Stimulated activated CD4-positive, alpha-beta T cell treated with anti-CD3 and anti-CD28 coated beads, Interleukin-12 subunit alpha, Interleukin-12 subunit beta, amount 100 ng/mL, for 24 hours (primary cell): ENCODE data around the gene ZCCHC14.
A peak's percentile ranks its signal among the peaks of the same experiment; 100 is the strongest.
"Not testable (repeated sequence)": the region's sequence is repeated elsewhere in the genome, so short reads cannot be mapped to it uniquely, and the experiment has no call there.

Experiments used
- DNase-seq, 2 experiments: peaks; one replicate each; pipeline ENCODE4 v3.0.0-alpha.2; 2020; ENCODE audit warnings: low read depth in 2 of 2

ZCCHC14 gene

GRCh38 chr16:87383505-87384161 lies 109.2 kb downstream of the ZCCHC14 start, which contains the start of gene FBXO31:
Gene FBXO31 (minus strand): TSS chr16:87383776. CDS start chr16:87383744, 32 bp downstream.
- peak; percentile 87 to 89 for DNase-seq

GRCh38 chr16:87382023-87382785 lies 110.6 kb downstream of the ZCCHC14 start:
- no peak for DNase-seq

DNA sequence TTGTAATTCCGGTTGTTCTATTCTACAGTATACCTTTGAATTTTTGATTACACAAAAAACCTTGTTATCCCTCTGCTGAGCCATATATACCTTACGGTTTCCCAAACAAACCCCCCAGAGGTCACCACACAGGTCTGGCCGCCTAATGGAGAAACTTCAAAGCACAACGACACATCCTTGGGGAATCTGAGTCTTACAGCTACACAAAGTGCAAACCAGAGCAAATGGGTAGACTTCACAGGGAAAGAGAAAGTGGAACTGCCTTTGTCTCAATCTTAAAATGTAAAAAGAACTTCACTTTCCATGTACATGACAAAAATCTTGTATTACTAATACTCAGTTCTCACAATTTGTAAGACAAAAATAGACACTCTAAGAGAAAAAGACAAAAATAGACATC lies 111.9 kb downstream of the ZCCHC14 start:
- DNase-seq: no peak

GRCh38 chr16:87380403-87380802 lies 112.4 kb downstream of the ZCCHC14 start:
- no peak for DNase-seq

GRCh38 chr16:87379312-87379752 lies 113.5 kb downstream of the ZCCHC14 start:
- DNase-seq: not testable (repeated sequence)

GRCh38 chr16:87376660-87377059 lies 116.2 kb downstream of the ZCCHC14 start:
- no peak for DNase-seq

DNA sequence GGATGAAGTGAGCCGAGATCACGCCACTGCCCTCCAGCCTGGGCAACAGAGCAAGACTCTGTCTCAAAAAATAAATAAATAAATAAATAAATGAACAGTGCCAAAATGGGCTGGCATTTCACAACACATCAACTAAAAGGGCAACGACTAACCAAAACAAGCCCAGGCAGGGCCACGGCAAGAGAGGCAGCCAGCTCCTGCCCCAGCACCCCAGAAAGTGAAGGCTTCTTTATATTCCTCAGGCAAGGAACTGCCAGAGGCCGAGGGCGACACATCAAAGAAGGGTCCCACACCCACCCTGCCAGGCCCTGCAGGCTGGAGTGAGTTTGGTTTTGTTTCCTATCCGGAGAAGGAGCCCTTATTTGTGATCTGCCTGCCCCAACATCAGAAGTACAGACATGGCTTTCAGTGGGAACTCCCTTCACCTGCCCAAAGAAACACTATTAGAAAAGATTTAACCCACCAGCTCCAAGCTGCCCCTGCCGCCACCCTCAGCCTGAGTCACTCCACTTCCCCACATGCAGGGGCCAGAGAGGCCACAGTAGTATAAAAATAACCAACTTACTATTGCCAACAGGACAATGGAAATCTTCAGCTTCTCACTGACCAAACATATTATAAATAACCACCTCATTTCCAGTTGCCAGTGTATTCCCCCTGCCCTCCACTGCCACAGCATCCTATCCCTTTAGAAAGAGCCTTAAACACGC lies 117.2 kb downstream of the ZCCHC14 start:
- no peak for DNase-seq

DNA sequence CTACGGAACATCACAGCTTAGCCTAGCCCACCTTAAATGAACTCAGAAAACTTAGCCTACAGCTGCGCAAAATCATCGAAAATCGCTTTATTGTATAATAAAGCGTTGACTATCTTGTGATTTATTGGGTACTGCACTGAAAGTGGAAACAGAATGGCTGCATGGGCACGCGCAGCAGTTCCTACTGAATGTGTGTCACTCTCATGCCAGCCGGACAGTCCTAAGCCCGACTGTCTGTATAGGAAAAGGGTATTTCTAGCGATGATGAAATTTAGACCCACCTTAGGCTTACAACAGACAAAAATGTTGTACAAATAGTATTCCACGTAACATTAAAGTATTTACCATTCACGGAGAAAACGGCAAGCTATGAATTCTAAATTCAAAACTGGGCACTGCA lies 118.5 kb downstream of the ZCCHC14 start:
- no peak for DNase-seq

GRCh38 chr16:87372305-87372704 lies 120.5 kb downstream of the ZCCHC14 start:
- no peak for DNase-seq

- no peak for DNase-seq
Observed at GRCh38 chr16:87371261-87371866, 121.5 kb downstream of the ZCCHC14 start.

DNA sequence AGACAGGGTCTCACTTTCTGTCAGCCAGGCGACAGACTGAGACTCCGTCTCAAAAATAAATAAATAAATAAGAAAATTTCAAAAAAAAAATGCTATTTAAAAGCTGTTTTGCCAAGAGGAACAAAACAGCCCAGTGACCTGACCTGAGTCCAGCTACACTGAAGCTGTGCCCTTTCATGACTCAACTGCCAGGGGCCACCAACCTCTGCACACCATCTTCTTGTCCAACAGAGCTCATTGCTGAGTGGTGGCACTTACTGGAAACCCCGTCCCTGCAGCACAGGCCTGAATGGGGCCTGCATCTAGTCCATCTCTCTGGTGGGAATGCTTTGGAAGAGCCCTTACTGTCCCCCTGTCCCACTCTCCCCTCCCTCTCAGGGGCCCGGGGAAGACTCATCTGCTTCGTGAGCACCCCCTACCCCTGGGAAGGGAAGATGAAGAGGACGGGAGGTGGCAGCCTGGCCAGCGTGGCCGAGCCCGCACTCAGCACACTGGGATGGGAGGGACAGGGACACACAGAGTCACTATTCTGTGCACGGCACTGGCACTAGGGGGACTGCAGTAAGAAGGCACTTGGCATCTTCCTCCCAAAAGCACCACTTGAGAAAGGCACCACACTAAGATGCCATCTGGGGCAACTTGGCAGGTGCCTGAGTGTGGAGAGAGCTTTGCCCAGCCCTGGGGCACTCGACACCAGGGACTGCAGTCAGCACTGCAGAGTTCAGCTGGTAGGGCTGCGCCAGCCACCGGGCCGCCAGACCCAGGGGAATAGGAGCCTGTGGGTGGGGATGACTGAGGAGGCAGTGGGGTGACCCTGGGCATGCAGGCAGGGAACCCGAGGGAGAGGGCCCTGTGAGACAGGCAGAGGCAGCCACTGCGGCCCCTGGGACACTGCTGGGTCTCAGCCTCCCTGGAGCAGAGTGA lies 122.8 kb downstream of the ZCCHC14 start:
- no peak for DNase-seq

- DNase-seq: no peak
Observed at GRCh38 chr16:87369117-87369765, 123.6 kb downstream of the ZCCHC14 start.

DNA sequence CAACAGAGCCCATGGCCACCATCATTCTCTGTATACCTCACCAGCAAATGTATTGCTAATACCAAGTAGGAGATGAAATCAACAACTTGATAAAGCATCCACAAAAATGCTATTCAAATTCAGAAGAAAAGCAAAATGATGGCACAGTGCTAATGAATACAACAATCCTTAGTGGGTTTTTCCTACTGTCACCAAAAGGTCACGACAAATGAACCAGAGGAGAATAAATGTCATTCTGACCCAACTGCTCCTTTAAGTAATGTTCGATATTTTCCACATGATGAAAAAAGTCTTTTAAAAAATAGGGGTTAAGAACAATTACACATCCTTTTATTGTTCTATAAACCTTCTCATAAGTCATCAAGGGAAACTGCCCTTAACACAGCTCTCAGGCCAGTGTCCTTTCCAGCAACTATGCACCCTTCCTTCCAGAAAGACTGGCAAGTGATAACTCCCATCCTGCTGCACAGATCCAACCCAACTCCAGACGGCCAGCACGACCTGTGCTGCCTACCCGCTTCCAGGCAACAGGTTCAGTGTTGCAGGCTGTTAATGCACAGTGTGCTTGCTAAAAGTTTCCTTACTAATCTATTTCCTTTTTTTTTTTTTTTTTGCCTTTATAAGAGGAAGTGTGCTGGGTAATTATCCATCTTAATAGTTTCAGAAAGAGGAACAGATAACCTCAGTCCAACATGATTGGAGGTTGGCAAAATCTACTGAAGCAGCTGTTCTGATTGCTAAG lies 124.6 kb downstream of the ZCCHC14 start:
- no peak for DNase-seq

DNA sequence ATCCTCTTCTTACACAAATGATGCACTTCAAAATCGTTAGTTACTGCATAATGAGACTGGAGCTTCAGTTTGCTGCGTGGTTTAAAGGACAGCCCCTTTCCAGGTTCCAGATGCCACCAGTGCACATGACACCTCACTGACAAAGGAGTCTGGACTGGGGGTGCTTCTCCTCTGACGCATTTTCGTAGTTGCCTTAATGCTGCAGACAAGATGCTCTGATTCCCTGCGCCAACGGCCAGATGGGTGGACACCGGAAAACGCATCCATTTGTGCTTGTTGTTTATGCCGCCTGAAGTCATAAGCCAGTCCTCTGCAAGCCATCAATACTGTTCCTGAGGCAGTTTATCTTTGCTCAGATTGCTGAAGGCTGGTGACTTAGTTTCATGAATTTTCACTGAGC lies 125.3 kb downstream of the ZCCHC14 start:
- DNase-seq: no peak

GRCh38 chr16:87366930-87367329 lies 125.9 kb downstream of the ZCCHC14 start:
- no peak for DNase-seq

- no peak for DNase-seq
Observed at GRCh38 chr16:87366288-87366687, 126.5 kb downstream of the ZCCHC14 start.

DNA sequence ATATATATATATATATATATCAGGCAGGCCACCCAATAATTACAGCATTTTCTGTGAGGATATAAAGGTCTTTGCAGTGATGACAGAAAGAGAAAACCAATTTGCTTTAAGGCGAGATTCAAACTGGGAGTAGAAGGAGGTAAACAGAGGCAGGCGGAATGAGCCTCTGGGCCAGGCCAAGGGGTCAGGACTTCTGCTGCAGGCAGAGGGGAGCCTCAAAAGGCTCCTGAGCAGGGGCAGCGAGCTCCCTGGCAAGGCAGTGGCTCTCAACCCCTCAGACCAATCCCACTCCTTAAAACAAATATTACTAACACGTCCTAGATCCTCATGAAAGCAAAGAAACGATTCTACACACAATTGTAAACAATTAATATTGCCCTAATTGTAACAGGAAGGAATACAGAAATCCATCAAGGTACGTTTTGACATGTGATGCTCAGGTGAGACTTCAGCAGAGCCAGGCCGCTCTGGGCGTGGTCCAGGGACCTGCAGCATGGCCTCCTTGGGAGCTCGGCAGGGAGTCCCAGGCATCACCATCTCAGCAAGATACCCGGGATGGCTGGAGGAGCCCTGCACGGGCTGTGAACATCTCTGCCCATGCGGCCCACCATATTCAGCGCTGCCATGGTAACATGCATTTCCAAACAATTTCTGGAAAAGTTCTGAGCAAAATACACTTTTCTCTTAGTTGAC lies 127.7 kb downstream of the ZCCHC14 start:
- DNase-seq: no peak

- DNase-seq: no peak
Observed at GRCh38 chr16:87363771-87364455, 128.9 kb downstream of the ZCCHC14 start.
